GM18520 (cell line): Measurements from ENCODE around the gene GFOD2.
"Not testable (repeated sequence)": the region's sequence is repeated elsewhere in the genome, so short reads cannot be mapped to it uniquely, and the experiment has no call there.

Experiments
- ATAC-seq: cut with Tn5 transposase; IDR thresholded peaks from one replicate; pipeline ENCODE4 v1.9.1; 2021; ENCODE audit not compliant: unreplicated experiment

The GFOD2 gene

GRCh38 chr16:67707210-67707609, 11.9 kb downstream of the GFOD2 start:
- no peak for ATAC-seq

DNA sequence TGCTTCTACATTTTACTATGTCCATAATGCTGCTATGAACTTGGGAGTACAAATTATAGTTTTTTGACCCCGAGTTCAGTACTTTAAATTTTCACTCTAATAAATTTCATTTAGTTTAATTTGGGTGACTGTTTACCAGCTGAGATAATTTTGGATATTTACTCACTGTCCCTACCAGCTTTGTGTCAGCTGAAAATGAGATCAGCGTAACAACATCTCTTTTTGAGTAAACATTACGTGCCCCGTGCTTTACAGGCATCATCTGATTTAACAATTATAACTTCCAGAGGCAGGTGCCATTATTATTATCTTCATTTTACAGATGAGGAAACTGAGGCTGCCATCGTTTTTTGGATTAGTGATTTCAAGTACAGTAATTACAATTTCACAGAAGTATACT, 15.0 kb downstream of the GFOD2 start:
- no peak for ATAC-seq

GRCh38 chr16:67703626-67704025, 15.5 kb downstream of the GFOD2 start:
- no peak for ATAC-seq

GRCh38 chr16:67702130-67702529, 17.0 kb downstream of the GFOD2 start:
- ATAC-seq, result no peak

GRCh38 chr16:67701420-67701819, 17.7 kb downstream of the GFOD2 start:
- ATAC-seq, result no peak

DNA sequence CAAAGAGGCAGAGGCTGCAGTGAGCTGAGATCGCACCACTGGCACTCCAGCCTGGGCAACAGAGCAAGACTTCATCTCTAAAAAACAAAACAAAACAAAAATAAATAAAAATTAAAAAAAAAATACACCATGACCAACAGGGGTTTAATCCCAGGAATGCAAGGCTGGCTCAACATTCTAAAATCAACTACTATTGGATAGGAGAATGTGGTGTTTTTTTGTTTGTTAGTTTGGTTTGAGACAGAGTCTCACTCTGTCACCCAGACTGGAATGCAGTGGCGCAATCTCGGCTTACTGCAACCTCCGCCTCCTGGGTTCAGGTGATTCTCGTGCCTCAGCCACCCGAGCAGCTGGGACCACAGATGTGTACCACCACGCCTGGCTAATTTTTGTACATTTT, 19.9 kb downstream of the GFOD2 start:
- ATAC-seq, result no peak

- no peak for ATAC-seq
These were observed 21.5 kb downstream of the GFOD2 start for GRCh38 chr16:67697422-67698185.

DNA sequence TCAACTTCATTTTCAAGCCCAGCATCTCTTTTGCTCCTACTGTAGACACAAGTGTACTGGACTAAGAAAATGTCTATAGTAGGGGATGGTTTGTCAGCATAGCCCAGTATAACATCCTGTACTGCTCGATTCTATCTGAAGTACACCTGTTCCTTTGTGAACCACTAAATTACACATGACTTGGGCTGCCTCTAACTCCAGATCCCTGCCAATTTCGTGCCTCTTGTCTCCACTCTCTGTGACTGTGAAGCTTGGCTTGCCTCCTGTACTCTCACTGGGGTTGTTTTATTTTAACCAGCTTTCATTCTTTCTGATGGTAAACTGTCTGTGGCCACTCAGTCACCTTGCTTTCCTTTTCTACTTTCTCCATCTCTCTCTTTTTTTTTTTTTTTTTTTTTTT, 24.5 kb downstream of the GFOD2 start:
- ATAC-seq, result no peak

- ATAC-seq, result not testable (repeated sequence)
These were observed 25.4 kb downstream of the GFOD2 start for GRCh38 chr16:67693517-67694285.

DNA sequence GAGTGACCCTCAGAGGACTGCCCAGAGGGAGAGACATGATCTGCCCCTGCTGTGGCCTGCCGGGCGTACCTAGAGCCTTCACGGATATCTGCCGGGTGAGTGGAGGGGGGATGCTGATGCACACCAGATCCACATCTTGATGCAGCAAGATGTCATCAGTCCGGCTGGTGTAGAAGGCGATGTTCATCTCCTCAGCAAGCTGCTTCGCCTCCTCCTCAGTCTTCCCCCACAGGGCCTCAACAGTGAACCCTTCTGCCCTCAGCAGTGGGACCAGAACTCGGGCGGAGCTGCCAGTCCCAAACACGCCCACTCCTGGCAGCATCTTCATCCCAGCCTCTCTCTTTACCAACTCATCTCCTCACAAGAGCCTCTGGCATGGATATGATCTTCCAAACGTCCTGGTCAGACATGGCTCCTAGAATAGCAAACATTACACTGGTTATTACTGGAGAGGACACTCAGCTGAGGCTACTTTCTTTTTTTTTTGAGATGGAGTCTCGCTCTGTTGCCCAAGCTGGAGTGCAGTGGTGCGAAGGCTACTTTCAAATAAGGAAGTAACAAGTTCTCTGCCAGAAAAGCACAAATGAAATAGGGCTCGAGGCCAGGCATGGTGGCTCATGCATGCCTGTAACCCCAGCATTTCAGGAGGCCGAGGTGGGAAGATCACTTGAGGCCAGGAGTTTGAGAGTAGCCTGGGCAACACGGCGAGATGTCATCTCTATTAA, 33.6 kb downstream of the GFOD2 start:
- ATAC-seq, result no peak

GRCh38 chr16:67683767-67684166, 35.3 kb downstream of the GFOD2 start:
- no peak for ATAC-seq

DNA sequence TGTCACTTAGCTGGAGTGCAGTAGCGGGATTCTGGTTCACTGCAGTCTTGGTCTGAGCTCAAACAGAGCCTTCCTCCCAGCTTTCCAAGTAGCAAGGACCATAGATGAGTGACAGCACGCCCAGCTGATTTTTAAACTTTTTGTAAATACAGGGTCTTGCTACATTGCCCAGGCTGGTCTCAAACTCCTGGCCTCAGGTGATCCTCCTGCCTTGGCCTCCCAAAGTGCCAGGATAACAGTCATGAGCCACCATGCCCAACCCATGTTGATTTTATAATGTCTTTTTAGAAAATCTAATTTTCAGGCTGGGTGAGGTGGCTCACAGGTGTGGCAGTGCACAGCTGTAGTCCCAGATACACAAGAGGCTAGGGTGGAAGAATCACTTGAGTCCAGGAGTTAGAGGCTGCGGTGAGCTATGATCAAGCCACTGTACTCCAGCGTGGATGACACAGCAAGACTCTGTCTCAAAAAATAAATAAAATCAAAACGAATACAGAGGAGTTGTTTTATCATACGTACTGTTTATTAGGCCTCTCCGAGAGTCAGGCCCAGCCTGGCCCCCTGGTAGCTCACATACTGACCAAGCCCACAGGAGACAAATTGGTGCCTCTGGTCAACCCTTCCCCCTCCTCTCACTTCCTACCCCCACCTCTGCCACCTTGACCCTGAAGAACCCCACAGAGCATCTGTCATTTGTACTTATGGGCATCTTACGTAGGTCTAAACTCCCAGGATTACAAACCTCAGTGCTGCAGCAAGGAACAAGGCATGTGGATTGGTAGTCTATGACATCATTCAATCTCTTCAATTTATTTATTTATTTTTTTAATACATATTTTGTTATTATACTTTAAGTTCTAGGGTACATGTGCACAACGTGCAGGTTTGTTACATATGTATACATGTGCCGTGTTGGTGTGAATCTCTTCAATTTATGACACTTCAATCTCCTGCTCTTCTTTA, 38.9 kb downstream of the GFOD2 start:
- no peak for ATAC-seq

DNA sequence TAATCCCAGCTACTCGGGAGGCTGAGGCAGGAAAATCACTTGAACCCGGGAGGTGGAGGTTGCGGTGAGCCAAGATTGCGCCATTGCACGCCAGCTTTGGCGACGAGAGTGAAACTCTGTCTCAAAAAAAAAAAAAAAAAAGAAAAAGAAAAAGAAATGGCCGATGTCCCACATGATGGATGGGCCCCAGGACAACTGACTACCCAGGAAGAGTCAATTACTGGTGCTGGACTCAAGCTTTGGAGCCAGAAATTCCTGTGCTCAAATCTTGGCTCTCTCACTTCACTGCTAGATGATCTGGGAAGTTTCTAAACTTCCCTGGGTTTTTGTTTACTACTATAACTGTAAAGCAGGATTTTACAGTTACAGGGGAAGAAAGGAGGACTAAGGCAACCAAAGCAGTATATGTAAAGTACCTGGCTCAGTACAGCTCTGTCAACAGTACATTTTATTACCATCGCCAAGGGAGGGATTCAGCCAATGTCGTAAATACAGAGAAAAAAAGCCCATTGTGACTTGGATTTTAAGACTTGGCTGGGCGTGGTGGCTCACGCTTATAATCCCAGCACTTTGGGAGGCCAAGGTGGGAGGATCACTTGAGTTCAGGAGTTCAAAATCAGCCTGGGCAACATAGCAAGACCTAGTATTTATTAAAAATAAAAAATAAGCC, 40.6 kb downstream of the GFOD2 start:
- ATAC-seq, result no peak

- ATAC-seq, result no peak
These were observed 41.4 kb downstream of the GFOD2 start for GRCh38 chr16:67677712-67678111.

DNA sequence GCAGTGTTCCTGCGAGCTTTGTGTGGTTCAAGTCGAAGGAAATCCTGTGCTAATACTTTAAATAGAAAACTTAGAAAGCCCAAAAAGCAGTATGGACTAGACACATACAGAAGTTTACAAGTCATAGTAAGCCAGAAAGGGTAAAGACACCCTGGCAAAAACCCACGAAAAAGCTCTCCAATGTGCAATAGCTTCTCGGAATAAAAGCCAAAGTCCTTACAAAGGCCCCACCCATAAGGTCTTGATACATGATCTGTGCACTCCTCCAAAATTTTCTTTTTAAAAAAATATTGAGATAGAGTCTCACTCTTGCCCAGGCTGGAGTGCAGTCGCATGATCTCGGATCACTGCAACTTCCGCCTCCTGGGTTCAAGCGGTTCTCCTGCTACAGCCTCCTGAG, 42.2 kb downstream of the GFOD2 start:
- ATAC-seq, result no peak

DNA sequence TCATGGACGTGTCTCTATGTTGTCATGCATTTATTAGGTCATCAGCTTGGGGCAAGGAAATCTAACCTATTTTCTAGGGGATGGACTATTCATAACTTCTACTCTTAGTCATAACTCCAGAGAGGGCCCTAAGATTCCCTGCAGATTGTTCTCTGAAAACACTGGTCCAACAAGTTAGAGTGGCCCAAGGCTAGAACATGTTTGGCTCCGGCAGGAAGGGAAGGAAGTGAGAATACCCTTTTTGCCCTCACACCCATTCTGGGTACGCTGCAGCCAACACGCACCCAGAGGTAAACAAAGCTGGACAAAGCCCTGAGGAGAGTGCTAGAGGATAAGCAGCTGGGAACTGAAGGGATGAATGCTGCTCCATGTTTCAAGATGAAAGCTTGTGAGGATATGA, 42.6 kb downstream of the GFOD2 start:
- no peak for ATAC-seq

DNA sequence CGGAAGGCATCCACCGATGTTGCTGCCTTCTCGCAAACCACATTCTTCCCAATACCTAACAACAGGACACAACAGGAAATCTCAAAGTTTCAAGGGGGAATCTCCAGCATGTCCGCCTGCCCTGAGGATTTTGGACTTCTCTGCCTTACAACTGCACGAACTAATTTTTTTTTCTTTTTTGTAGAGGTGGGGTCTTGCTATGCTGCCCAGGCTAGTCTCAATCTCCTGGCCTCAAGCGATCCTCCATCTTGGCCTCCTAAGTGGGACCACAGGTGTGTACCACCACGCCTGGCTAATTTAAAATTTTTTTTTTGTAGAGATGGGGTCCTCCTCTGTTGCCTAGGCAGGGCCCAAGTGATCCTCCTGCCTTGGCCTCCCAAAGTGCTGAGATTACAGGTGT, 43.1 kb downstream of the GFOD2 start:
- ATAC-seq, result no peak

DNA sequence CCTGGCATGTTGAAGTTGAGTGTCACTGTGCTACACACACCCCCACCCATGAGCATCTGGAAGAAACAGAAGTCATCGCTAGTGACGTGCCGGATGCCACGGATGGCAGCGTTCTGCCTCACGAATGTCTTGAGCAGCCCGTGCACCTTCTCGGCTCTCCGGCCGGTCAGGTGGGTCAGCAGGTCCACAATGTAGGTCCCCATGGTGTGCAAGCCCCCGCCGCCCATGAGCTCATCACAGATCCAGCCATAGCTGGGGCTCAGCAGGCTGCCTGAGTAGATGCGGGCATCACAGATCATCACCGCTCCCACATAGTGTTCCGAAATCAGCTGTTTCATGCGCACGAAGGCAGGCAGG, 43.6 kb downstream of the GFOD2 start:
- no peak for ATAC-seq

DNA sequence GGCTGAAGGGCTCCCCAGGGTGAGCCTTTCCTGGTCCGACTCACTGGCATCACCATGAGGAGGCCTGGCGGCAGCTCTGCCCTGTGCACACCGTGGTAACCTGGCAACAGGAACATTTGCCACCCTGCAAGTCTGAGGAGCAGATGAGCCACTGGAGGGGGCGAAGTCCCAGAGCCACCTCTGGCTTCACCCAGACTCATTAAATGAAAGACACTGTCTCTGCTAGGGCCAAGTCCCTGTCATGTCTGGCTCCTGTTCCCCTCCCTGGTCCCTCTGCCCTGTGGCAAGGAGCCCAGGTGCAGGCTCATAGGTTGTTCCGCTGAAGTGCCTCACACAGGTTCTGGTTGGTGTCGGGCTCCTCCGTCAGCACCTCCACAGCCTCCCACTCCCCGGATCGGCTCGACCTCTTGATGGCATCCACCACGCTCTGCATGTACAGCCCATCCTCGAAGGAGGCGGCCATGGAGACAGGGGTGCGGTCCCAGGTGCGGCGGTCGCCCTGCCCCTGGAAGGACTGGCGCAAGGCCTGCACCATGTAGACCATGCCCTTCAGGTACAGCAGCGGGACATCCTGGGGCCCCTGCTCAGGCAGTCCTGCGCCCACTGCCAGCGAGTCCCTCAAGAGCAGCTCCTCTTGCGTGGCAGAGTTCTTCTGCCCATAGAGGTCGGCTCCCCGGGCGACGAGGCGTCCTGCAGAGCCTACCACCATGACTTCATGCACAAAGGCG, 44.1 kb downstream of the GFOD2 start:
- no peak for ATAC-seq
